ENCODE data around the gene ACSS1. TPM values are rescaled to one million over a fixed set of nuclear protein-coding genes. Genes with fewer than 3 reads are reported as not detected.

ACSS1 gene
- total RNA-seq, 1 donor from 2014 or later, result not detected

DNA sequence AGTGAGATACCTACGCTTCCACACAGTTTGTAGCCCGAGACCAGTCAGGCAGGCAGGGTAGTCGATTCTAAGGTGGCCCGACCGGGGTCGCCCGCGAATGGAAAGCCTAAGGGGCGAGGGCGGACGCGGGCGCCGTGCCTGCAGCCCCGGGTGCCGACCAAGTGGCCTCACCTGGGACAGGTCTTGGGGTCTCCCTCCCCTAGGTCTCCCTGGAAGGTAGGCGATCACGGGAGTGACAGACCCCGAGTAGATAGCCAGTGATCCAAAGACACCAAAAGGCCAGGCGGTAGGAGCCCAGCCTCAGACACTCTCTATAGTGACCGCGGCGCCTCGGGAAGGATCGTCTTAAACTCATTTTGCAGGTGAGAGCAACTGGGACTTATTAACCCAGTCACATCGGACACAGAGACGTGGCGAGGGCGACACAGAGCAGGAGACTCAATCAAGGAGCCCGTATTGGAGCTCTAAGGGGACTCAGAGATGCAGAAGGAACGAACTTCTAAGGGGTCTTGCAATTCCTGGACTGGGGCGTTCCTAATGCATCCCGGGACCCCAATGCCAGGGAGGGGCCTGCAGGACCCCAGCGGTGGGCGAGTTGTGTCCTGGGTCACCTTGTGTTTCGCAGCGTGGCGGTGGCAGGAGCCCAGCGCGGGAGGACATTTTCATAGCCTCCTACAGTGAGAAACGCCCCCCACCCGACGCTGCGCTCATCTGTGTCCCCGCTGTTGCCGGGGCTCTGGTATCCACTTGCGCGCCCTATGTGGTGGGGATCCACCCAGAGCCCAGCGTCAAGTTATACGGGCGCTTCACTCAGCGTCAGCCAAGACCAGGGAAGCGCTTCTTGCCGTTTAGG, 26.1 kb upstream of the ACSS1 start:
- Mint-ChIP-seq H3K27me3 (ENCODE audit: insufficient read depth, low read depth) (peaks cover 71% of the 10 kb centered on the region), H3K36me3 (no peaks in the 10 kb centered on the region), H3K4me3 (peak overlapping the region; percentile 74), H3K27ac (no peak overlapping the region), H3K9me3 (peaks cover 12% of the 10 kb centered on the region), H3K4me1 (peaks cover 19% of the 10 kb centered on the region)
- Histone ChIP-seq H3K4me3 (peak overlapping the region; percentile 44), H3K79me2 (ENCODE audit: low read depth) (no peaks in the 10 kb centered on the region), H3F3A (ENCODE audit: low read depth) (peaks cover 34% of the 10 kb centered on the region), H4K20me1 (ENCODE audit: low read depth) (peaks cover 53% of the 10 kb centered on the region), H3K27ac (no peak overlapping the region), H3K27me3 (peaks cover 99% of the 10 kb centered on the region), H3K4me2 (peak overlapping the region; percentile 83), H3K9ac (no peak overlapping the region), H3K9me3 (ENCODE audit: low read depth) (no peaks in the 10 kb centered on the region), H3K4me1 (peaks cover 20% of the 10 kb centered on the region), H2AFZ (replicated peaks) (peak overlapping the region; percentile 11), H3K36me3 (no peaks in the 10 kb centered on the region)
- TF ChIP-seq, protein P1, sequence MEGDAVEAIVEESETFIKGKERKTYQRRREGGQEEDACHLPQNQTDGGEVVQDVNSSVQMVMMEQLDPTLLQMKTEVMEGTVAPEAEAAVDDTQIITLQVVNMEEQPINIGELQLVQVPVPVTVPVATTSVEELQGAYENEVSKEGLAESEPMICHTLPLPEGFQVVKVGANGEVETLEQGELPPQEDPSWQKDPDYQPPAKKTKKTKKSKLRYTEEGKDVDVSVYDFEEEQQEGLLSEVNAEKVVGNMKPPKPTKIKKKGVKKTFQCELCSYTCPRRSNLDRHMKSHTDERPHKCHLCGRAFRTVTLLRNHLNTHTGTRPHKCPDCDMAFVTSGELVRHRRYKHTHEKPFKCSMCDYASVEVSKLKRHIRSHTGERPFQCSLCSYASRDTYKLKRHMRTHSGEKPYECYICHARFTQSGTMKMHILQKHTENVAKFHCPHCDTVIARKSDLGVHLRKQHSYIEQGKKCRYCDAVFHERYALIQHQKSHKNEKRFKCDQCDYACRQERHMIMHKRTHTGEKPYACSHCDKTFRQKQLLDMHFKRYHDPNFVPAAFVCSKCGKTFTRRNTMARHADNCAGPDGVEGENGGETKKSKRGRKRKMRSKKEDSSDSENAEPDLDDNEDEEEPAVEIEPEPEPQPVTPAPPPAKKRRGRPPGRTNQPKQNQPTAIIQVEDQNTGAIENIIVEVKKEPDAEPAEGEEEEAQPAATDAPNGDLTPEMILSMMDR (IDR thresholded peaks at IDR 0.05), result peak; percentile 73
- peak; percentile 59 for TF ChIP-seq EZH2phosphoT487 (IDR thresholded peaks at IDR 0.05)
- peak; percentile 73 for TF ChIP-seq EZH2 (IDR thresholded peaks at IDR 0.05)
- peak; percentile 76 for DNase-seq (ENCODE audit: low spot score)

DNA sequence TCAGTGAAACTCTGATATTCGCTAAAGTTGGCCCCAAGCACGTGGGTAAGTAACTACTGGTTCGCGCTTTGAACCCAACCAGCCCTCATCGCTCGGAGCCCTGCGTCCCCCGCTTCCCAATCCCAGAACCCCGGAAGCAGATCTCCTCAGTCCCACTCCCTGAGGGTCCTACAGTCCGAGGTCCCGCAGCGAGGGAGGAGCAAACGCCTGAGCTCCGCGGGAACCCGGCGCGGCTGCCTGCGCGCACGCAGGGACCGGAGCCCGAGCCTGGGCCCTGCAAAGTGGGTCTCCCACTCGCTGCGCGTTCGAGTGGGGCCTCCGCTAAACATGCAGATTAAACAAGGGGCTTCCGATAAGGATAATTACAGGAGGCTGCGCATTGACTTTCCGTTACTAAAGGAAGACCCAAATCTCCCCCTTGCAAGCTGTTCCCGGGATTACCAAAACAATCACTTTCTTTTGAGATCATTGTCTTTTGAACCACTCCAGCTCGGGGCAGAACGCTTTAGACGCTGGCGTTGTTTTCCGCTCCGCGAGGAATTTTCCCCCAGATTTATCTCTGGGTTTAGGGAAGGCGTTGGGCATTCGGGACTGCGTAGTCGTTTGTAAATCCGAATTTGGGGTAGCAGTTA, 25.3 kb upstream of the ACSS1 start:
- peak; percentile 88 for TF ChIP-seq EZH2phosphoT487 (IDR thresholded peaks at IDR 0.05)
- TF ChIP-seq, protein P1 (IDR thresholded peaks at IDR 0.05), result no peak
- peak; percentile 70 for TF ChIP-seq EZH2 (IDR thresholded peaks at IDR 0.05)
- Histone ChIP-seq H3K9me3 (ENCODE audit: low read depth) (no peaks in the 10 kb centered on the region), H3K4me3 (peak overlapping the region; percentile 44), H3K4me2 (peak overlapping the region; percentile 83), H3K27me3 (peaks cover 99% of the 10 kb centered on the region), H3K4me1 (peaks cover 20% of the 10 kb centered on the region), H3K79me2 (ENCODE audit: low read depth) (no peaks in the 10 kb centered on the region), H2AFZ (replicated peaks) (no peak overlapping the region), H3K27ac (no peak overlapping the region), H3K36me3 (no peaks in the 10 kb centered on the region), H3F3A (ENCODE audit: low read depth) (peaks cover 34% of the 10 kb centered on the region), H3K9ac (no peak overlapping the region), H4K20me1 (ENCODE audit: low read depth) (peaks cover 53% of the 10 kb centered on the region)
- Mint-ChIP-seq H3K4me3 (peak overlapping the region; percentile 74), H3K36me3 (no peaks in the 10 kb centered on the region), H3K27ac (no peak overlapping the region), H3K4me1 (peaks cover 19% of the 10 kb centered on the region), H3K9me3 (peaks cover 12% of the 10 kb centered on the region), H3K27me3 (ENCODE audit: insufficient read depth, low read depth) (peaks cover 78% of the 10 kb centered on the region)
- DNase-seq (ENCODE audit: low spot score), result peak; percentile 63

DNA sequence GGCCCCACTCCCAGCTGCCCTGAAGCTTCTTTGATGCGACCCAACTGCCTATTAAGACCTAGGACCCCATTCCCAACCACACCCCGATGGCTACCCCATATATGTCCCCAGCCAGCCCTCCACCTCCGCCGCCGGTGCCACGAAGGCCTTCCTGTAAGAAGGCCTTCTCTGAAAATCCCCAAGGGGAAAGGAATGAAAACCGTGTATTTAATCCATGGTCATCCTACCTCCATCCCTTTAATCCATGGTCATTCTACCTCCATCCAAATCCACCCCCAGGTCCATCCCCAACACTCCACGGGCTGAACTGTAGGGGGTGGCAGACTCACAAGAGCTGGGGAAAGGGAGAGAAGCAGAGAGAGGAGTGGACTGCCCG, 24.5 kb upstream of the ACSS1 start:
- H3K27me3 ChIP-seq, result peaks cover 100% of the 10 kb centered on the region
- H2AFZ ChIP-seq (replicated peaks), result no peak overlapping the region
- no peaks in the 10 kb centered on the region for H3K79me2 ChIP-seq (ENCODE audit: low read depth)
- peak overlapping the region; percentile 83 for H3K4me2 ChIP-seq
- no peaks in the 10 kb centered on the region for H3K36me3 ChIP-seq
- peak overlapping the region; percentile 30 for H3K4me3 Mint-ChIP-seq
- peaks cover 19% of the 10 kb centered on the region for H3K4me1 Mint-ChIP-seq
- H3K9ac ChIP-seq, result no peak overlapping the region
- no peaks in the 10 kb centered on the region for H3K9me3 ChIP-seq (ENCODE audit: low read depth)
- H3K4me3 ChIP-seq, result no peak overlapping the region
- H3K9me3 Mint-ChIP-seq, result peaks cover 12% of the 10 kb centered on the region
- peaks cover 20% of the 10 kb centered on the region for H3K4me1 ChIP-seq
- peaks cover 83% of the 10 kb centered on the region for H3K27me3 Mint-ChIP-seq (ENCODE audit: insufficient read depth, low read depth)
- no peak overlapping the region for H3K27ac ChIP-seq
- DNase-seq (ENCODE audit: low spot score), result peak; percentile 22
- TF ChIP-seq EZH2phosphoT487 (IDR thresholded peaks at IDR 0.05) (no peak), EZH2 (IDR thresholded peaks at IDR 0.05) (peak; percentile 43)
- TF ChIP-seq, protein P1 (IDR thresholded peaks at IDR 0.05), result peak; percentile 15
- peaks cover 55% of the 10 kb centered on the region for H4K20me1 ChIP-seq (ENCODE audit: low read depth)
- peaks cover 34% of the 10 kb centered on the region for H3F3A ChIP-seq (ENCODE audit: low read depth)
- no peaks in the 10 kb centered on the region for H3K36me3 Mint-ChIP-seq
- no peak overlapping the region for H3K27ac Mint-ChIP-seq

All from neural progenitor cell (in vitro differentiated cells).